Right lobe of liver (tissue), 4 donors: ENCODE results near the gene GPC5.

Experiments used
- POLR2A ChIP-seq: fragments of 450-650 bp; IDR thresholded peaks from one replicate; pipeline ENCODE4 v1.6.1; 2017; ENCODE audit warnings: antibody characterized with exemption, mild to moderate bottlenecking
- TF ChIP-seq, protein P1 (sequence below), 4 donors: fragments of 200-600 bp in 3 of 4; fragments of 450-650 bp in 1 of 4; IDR thresholded peaks; one replicate each; pipeline versions ENCODE4 v1.5.1 to v1.8.0; 2016 to 2022; ENCODE audit warnings: antibody characterized with exemption in 4 of 4, mild to moderate bottlenecking in 2 of 4
- donor health status: DM: no; HTN: no; CAD: no.
- donor health status: DM: no; HTN: no; CAD: no.
- donor health status: DM: no; HTN: yes; CAD: no.

- TF ChIP-seq POLR2A = no peak
- TF ChIP-seq, protein P1, sequence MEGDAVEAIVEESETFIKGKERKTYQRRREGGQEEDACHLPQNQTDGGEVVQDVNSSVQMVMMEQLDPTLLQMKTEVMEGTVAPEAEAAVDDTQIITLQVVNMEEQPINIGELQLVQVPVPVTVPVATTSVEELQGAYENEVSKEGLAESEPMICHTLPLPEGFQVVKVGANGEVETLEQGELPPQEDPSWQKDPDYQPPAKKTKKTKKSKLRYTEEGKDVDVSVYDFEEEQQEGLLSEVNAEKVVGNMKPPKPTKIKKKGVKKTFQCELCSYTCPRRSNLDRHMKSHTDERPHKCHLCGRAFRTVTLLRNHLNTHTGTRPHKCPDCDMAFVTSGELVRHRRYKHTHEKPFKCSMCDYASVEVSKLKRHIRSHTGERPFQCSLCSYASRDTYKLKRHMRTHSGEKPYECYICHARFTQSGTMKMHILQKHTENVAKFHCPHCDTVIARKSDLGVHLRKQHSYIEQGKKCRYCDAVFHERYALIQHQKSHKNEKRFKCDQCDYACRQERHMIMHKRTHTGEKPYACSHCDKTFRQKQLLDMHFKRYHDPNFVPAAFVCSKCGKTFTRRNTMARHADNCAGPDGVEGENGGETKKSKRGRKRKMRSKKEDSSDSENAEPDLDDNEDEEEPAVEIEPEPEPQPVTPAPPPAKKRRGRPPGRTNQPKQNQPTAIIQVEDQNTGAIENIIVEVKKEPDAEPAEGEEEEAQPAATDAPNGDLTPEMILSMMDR (IDR thresholded peaks at IDR 0.05) = no peak
Measured at GRCh38 chr13:92827503-92827902, 1429.1 kb downstream of the GPC5 start.
